ENCODE measurements around the gene RNF213. TPM values are rescaled to one million over a fixed set of nuclear protein-coding genes. Genes with fewer than 3 reads are reported as not detected.

Gene RNF213
- total RNA-seq, 4 donors from 2014 or later: 113 to 174 (median 159) TPM

- Histone ChIP-seq H3K4me3 (no peak overlapping the region), H3K27ac (no peak overlapping the region), H3K4me1 (no peaks in the 10 kb centered on the region), H3K9me3 (no peaks in the 10 kb centered on the region), H3K27me3 (no peaks in the 10 kb centered on the region), H3K36me3 (no peaks in the 10 kb centered on the region)
- intact Hi-C loops (cut with DNase I; ENCODE audit: low total_unique reads) (no loop called here), in situ Hi-C loops (cut with MboI; ENCODE audit: low pct_ligation_motif_present in 1 of 4, low pct_unique_long_range_greater_than_20kb in 1 of 4, low sequenced_read_pairs in 3 of 4) (loop anchor here in 1 of 4 donors (25.0 kb wide), 1 partner anchor 420 kb away; no protein-coding TSS in a partner anchor)
- no peak for DNase-seq
- 86% methylated on average over 12 of the region's 12 CpGs; no CpG with 5 or more reads in 1 of the 2 donors for WGBS, 2 donors (ENCODE audit: low coverage in 1 of 2)
- TF ChIP-seq EP300 (IDR thresholded peaks at IDR 0.05; ENCODE audit: low read depth): no peak
- no peak for TF ChIP-seq POLR2A (IDR thresholded peaks at IDR 0.05)
- no peak for TF ChIP-seq CTCF (IDR thresholded peaks at IDR 0.05)
- no peak for TF ChIP-seq POLR2AphosphoS5 (IDR thresholded peaks at IDR 0.05)
Observed at GRCh38 chr17:80442323-80442659, 181.6 kb downstream of the RNF213 start.

- WGBS, 2 donors (ENCODE audit: low coverage in 1 of 2): 79 to 85% methylated on average over 3 to 4 of the region's 4 CpGs
- Histone ChIP-seq H3K27me3 (no peaks in the 10 kb centered on the region), H3K9me3 (no peaks in the 10 kb centered on the region), H3K4me3 (no peak overlapping the region), H3K36me3 (no peaks in the 10 kb centered on the region), H3K4me1 (no peaks in the 10 kb centered on the region), H3K27ac (no peak overlapping the region)
- TF ChIP-seq EP300 (IDR thresholded peaks at IDR 0.05; ENCODE audit: low read depth) (no peak), CTCF (IDR thresholded peaks at IDR 0.05) (no peak), POLR2AphosphoS5 (IDR thresholded peaks at IDR 0.05) (no peak), POLR2A (IDR thresholded peaks at IDR 0.05) (no peak)
- intact Hi-C loops (cut with DNase I; ENCODE audit: low total_unique reads) (no loop called here), in situ Hi-C loops (cut with MboI; ENCODE audit: low pct_ligation_motif_present in 1 of 4, low pct_unique_long_range_greater_than_20kb in 1 of 4, low sequenced_read_pairs in 3 of 4) (loop anchor here in 1 of 4 donors (25.0 kb wide), 1 partner anchor 420 kb away; no protein-coding TSS in a partner anchor)
- no peak for DNase-seq
Observed at GRCh38 chr17:80442764-80443163, 182.1 kb downstream of the RNF213 start.

- 20 to 64% methylated on average over 1 to 4 of the region's 12 CpGs for WGBS, 2 donors (ENCODE audit: low coverage in 1 of 2)
- TF ChIP-seq CTCF (IDR thresholded peaks at IDR 0.05): no peak
- TF ChIP-seq POLR2AphosphoS5 (IDR thresholded peaks at IDR 0.05): no peak
- TF ChIP-seq POLR2A (IDR thresholded peaks at IDR 0.05): no peak
- no peak for TF ChIP-seq EP300 (IDR thresholded peaks at IDR 0.05; ENCODE audit: low read depth)
- in situ Hi-C loops (cut with MboI; ENCODE audit: low pct_ligation_motif_present in 1 of 4, low pct_unique_long_range_greater_than_20kb in 1 of 4, low sequenced_read_pairs in 3 of 4): loop anchor here in 1 of 4 donors (25.0 kb wide), 1 partner anchor 419 kb away; no protein-coding TSS in a partner anchor
Observed at GRCh38 chr17:80443498-80443897, 182.8 kb downstream of the RNF213 start.

GRCh38 chr17:80443916-80444643 is 183.4 kb downstream of the RNF213 start:
- 74% methylated on average over 29 of the region's 31 CpGs; no CpG with 5 or more reads in 1 of the 2 donors for WGBS, 2 donors (ENCODE audit: low coverage in 1 of 2)
- intact Hi-C loops (cut with DNase I; ENCODE audit: low total_unique reads) (no loop called here), in situ Hi-C loops (cut with MboI; ENCODE audit: low pct_ligation_motif_present in 1 of 4, low pct_unique_long_range_greater_than_20kb in 1 of 4, low sequenced_read_pairs in 3 of 4) (loop anchor here in 1 of 4 donors (25.0 kb wide), 1 partner anchor 418 kb away; no protein-coding TSS in a partner anchor)
- TF ChIP-seq POLR2A (IDR thresholded peaks at IDR 0.05) (no peak), POLR2AphosphoS5 (IDR thresholded peaks at IDR 0.05) (no peak), CTCF (IDR thresholded peaks at IDR 0.05) (no peak), EP300 (IDR thresholded peaks at IDR 0.05; ENCODE audit: low read depth) (no peak)
- Histone ChIP-seq H3K36me3 (no peaks in the 10 kb centered on the region), H3K4me3 (no peak overlapping the region), H3K9me3 (no peaks in the 10 kb centered on the region), H3K4me1 (no peaks in the 10 kb centered on the region), H3K27ac (no peak overlapping the region), H3K27me3 (no peaks in the 10 kb centered on the region)
- no peak for DNase-seq

More at GRCh38 chr17:80443498-80443897, 182.8 kb downstream of the RNF213 start:
- H3K27me3 ChIP-seq: no peaks in the 10 kb centered on the region
- no peak overlapping the region for H3K27ac ChIP-seq
- DNase-seq: no peak
- no peak overlapping the region for H3K4me3 ChIP-seq
- no peaks in the 10 kb centered on the region for H3K9me3 ChIP-seq
- H3K4me1 ChIP-seq: no peaks in the 10 kb centered on the region
- intact Hi-C loops (cut with DNase I; ENCODE audit: low total_unique reads): no loop called here
- no peaks in the 10 kb centered on the region for H3K36me3 ChIP-seq
